ENCODE data around the gene LINC00305.

GRCh38 chr18:64095056-64095455, 53.8 kb downstream of the LINC00305 start:
- TF ChIP-seq CTCF (conservative IDR thresholded peaks at IDR 0.05; ENCODE audit: low read length) (no peak), EZH2phosphoT487 (IDR thresholded peaks at IDR 0.05; ENCODE audit: borderline replicate concordance, low read depth, low read length) (no peak)

Data from OCI-LY7 (cell line).